Glutamatergic neuron (in vitro differentiated cells): ENCODE results near the gene SIPA1. TPM values are rescaled to one million over a fixed set of nuclear protein-coding genes. Genes with fewer than 3 reads are reported as not detected.

Experiments
- DNase-seq: peaks from one replicate; pipeline ENCODE4 v3.0.0; 2022
- H3K27ac Mint-ChIP-seq: one replicate; pipeline ENCODE4 v1.8.0; 2020; ENCODE audit warnings: mild to moderate bottlenecking, mixed read lengths, inconsistent platforms; ENCODE audit not compliant: unreplicated experiment
- H3K27me3 Mint-ChIP-seq: one replicate; pipeline ENCODE4 v1.8.0; 2020; ENCODE audit warnings: mild to moderate bottlenecking, moderate library complexity, mixed read lengths, inconsistent platforms; ENCODE audit not compliant: unreplicated experiment
- H3K36me3 Mint-ChIP-seq: one replicate; pipeline ENCODE4 v1.8.0; 2020; ENCODE audit warnings: mild to moderate bottlenecking, mixed read lengths, inconsistent platforms; ENCODE audit not compliant: unreplicated experiment
- H3K4me1 Mint-ChIP-seq: one replicate; pipeline ENCODE4 v1.8.0; 2020; ENCODE audit warnings: mild to moderate bottlenecking, low read depth, mixed read lengths, inconsistent platforms; ENCODE audit not compliant: unreplicated experiment
- H3K4me3 Mint-ChIP-seq: one replicate; pipeline ENCODE4 v1.8.0; 2020; ENCODE audit warnings: mild to moderate bottlenecking, mixed read lengths, inconsistent platforms; ENCODE audit not compliant: unreplicated experiment
- H3K9me3 Mint-ChIP-seq: one replicate; pipeline ENCODE4 v1.8.0; 2020; ENCODE audit warnings: mild to moderate bottlenecking, moderate library complexity, mixed read lengths, inconsistent platforms; ENCODE audit not compliant: unreplicated experiment
- CTCF ChIP-seq: fragments of 200-600 bp; sonication (generic); IDR thresholded peaks from one replicate; pipeline ENCODE4 v1.5.0; 2021; ENCODE audit not compliant: partially characterized antibody, unreplicated experiment
- total RNA-seq: library from RNA; stranded (reverse); fragmentation: NEBNext Ultra II Directional; extraction: Animal tissue kit (Norgen Biotek cat#: 25700); gene quantifications from one replicate; pipeline ENCODE4 v1.2.1, GENCODE V29; 2021; ENCODE audit not compliant: unreplicated experiment

Gene SIPA1
- total RNA-seq, 1 donor from 2014 or later: 21.4 TPM

- no peak for TF ChIP-seq CTCF
- Mint-ChIP-seq H3K27ac (no peak overlapping the region), H3K27me3 (peaks cover 3% of the 10 kb centered on the region), H3K4me1 (no peaks in the 10 kb centered on the region), H3K36me3 (peaks cover 8% of the 10 kb centered on the region), H3K9me3 (peaks cover 9% of the 10 kb centered on the region), H3K4me3 (no peak overlapping the region)
- DNase-seq: no peak
Measured at GRCh38 chr11:65695459-65696241, 57.7 kb downstream of the SIPA1 start.

- DNase-seq: no peak
- Mint-ChIP-seq H3K4me3 (no peak overlapping the region), H3K27ac (no peak overlapping the region), H3K9me3 (peaks cover 13% of the 10 kb centered on the region), H3K36me3 (peaks cover 9% of the 10 kb centered on the region), H3K27me3 (peaks cover 3% of the 10 kb centered on the region), H3K4me1 (no peaks in the 10 kb centered on the region)
- no peak for TF ChIP-seq CTCF
Measured at GRCh38 chr11:65696802-65697552, 59.1 kb downstream of the SIPA1 start.

GRCh38 chr11:65698205-65698604, 60.3 kb downstream of the SIPA1 start:
- Mint-ChIP-seq H3K9me3 (peaks cover 18% of the 10 kb centered on the region), H3K36me3 (peaks cover 9% of the 10 kb centered on the region), H3K4me3 (no peak overlapping the region), H3K4me1 (no peaks in the 10 kb centered on the region), H3K27ac (no peak overlapping the region), H3K27me3 (peaks cover 3% of the 10 kb centered on the region)
- DNase-seq: no peak
- no peak for TF ChIP-seq CTCF

GRCh38 chr11:65699306-65699705, 61.4 kb downstream of the SIPA1 start:
- no peak for DNase-seq
- H3K36me3 Mint-ChIP-seq: peaks cover 9% of the 10 kb centered on the region
- no peak for TF ChIP-seq CTCF

GRCh38 chr11:65700399-65700798, 62.5 kb downstream of the SIPA1 start:
- no peak for DNase-seq
- TF ChIP-seq CTCF: no peak
- H3K9me3 Mint-ChIP-seq: peaks cover 18% of the 10 kb centered on the region
- peaks cover 3% of the 10 kb centered on the region for H3K27me3 Mint-ChIP-seq
- H3K4me3 Mint-ChIP-seq: peak overlapping the region; percentile 42
- no peak overlapping the region for H3K27ac Mint-ChIP-seq
- H3K4me1 Mint-ChIP-seq: peaks cover under 1% of the 10 kb centered on the region
- H3K36me3 Mint-ChIP-seq: peaks cover 9% of the 10 kb centered on the region

More at GRCh38 chr11:65699306-65699705, 61.4 kb downstream of the SIPA1 start:
- H3K9me3 Mint-ChIP-seq: peaks cover 18% of the 10 kb centered on the region
- H3K27ac Mint-ChIP-seq: no peak overlapping the region
- H3K4me1 Mint-ChIP-seq: no peaks in the 10 kb centered on the region
- H3K4me3 Mint-ChIP-seq: no peak overlapping the region
- H3K27me3 Mint-ChIP-seq: peaks cover 3% of the 10 kb centered on the region
